Endodermal cell (in vitro differentiated cells): Measurements from ENCODE around the gene APOC1. TPM values are rescaled to one million over a fixed set of nuclear protein-coding genes. Genes with fewer than 3 reads are reported as not detected.

ENCODE experiments used
- DNase-seq: peaks from one replicate; pipeline ENCODE4 v3.0.0-alpha.2; 2017
- H3K27ac ChIP-seq: 2 replicates; pipeline ENCODE4 v1.5.1; 2013; ENCODE audit warnings: mild to moderate bottlenecking, low read depth, low read length, moderate library complexity
- H3K27me3 ChIP-seq: 2 replicates; pipeline ENCODE4 v1.6.1; 2013; ENCODE audit warnings: mild to moderate bottlenecking, low read length, moderate library complexity; ENCODE audit not compliant: insufficient read depth, control insufficient read depth, poor library complexity, severe bottlenecking
- H3K36me3 ChIP-seq: 2 replicates; pipeline ENCODE4 v1.7.0; 2013; ENCODE audit warnings: mild to moderate bottlenecking, low read length, moderate library complexity; ENCODE audit not compliant: control insufficient read depth, insufficient read depth
- H3K4me1 ChIP-seq: one replicate; pipeline ENCODE4 v1.7.0; 2013; ENCODE audit warnings: low read length; ENCODE audit not compliant: control insufficient read depth, insufficient read depth
- H3K4me3 ChIP-seq: 2 replicates; pipeline ENCODE4 v1.5.1; 2013; ENCODE audit warnings: mild to moderate bottlenecking, low read length, moderate library complexity
- H3K9ac ChIP-seq: 2 replicates; pipeline ENCODE4 v1.6.1; 2013; ENCODE audit warnings: mild to moderate bottlenecking, low read length, moderate library complexity; ENCODE audit not compliant: poor library complexity, severe bottlenecking; ENCODE audit errors: extremely low read depth
- H3K9me3 ChIP-seq: 2 replicates; pipeline ENCODE4 v1.6.1; 2013; ENCODE audit warnings: mild to moderate bottlenecking, low read length, moderate library complexity; ENCODE audit not compliant: control insufficient read depth
- H3K27ac Mint-ChIP-seq: 2 replicates; pipeline ENCODE4 v1.8.0; 2020; ENCODE audit warnings: mixed read lengths
- H3K27me3 Mint-ChIP-seq: 2 replicates; pipeline ENCODE4 v1.8.0; 2021; ENCODE audit warnings: mild to moderate bottlenecking, mixed read lengths; ENCODE audit not compliant: insufficient read depth
- H3K36me3 Mint-ChIP-seq: 2 replicates; pipeline ENCODE4 v1.8.0; 2020; ENCODE audit warnings: low read depth, mixed read lengths
- H3K4me1 Mint-ChIP-seq: 2 replicates; pipeline ENCODE4 v1.8.0; 2020; ENCODE audit warnings: mixed read lengths
- H3K4me3 Mint-ChIP-seq: 2 replicates; pipeline ENCODE4 v1.8.0; 2020; ENCODE audit warnings: mild to moderate bottlenecking, moderate library complexity, mixed read lengths
- H3K9me3 Mint-ChIP-seq: 2 replicates; pipeline ENCODE4 v1.8.0; 2020; ENCODE audit warnings: mild to moderate bottlenecking, mixed read lengths
- WGBS, 2 experiments: methylation state at CpG; one replicate each; pipeline versions ENCODE4 v1.1.5 to v1.1.7; 2013; ENCODE audit warnings: missing lambda C conversion rate in 2 of 2, mixed read lengths in 1 of 2; ENCODE audit not compliant: insufficient coverage in 1 of 2, insufficient read length in 1 of 2; 5-methylcytosine and 5-hydroxymethylcytosine counted together
- total RNA-seq, 2 donors: library from RNA; stranded (reverse); fragmentation: NEBNext Ultra II Directional in 1 of 2; extraction: Animal tissue kit (Norgen Biotek cat#: 25700) in 1 of 2; gene quantifications; 2 replicates in 1 of 2; 3 replicates in 1 of 2; pipeline ENCODE4 v1.2.1, GENCODE V29; 2021
- TF ChIP-seq, protein P1 (sequence below): fragments of 200-600 bp; sonication (generic); conservative IDR thresholded peaks from 2 replicates; pipeline ENCODE4 v1.5.0; 2021; ENCODE audit warnings: antibody characterized with exemption, mild to moderate bottlenecking

APOC1 gene
- total RNA-seq, 2 donors from 2014 or later, result 914 to 1,040 TPM

DNA sequence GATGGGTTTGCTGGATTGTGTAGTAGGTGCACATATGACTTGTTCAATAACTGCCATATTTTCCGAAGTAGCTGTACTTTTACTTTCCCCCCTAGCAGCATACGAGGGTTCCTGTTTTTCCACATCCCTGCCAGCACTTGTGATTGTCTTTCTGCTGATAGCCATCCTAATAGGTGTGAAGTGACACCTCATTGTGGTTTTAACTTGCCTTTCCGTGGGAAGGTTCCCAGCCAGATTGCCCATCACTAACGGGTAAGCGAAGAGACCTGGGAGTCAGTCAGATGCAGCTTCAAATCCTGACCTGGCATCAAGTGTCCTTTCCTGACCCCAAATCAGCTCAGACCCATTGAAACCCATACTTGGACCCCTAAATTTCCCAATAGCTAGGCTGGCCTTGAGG lies 45.3 kb downstream of the APOC1 start:
- Histone ChIP-seq H3K27ac (no peak overlapping the region), H3K4me3 (no peak overlapping the region), H3K9me3 (no peaks in the 10 kb centered on the region), H3K27me3 (no peaks in the 10 kb centered on the region), H3K36me3 (peaks cover 29% of the 10 kb centered on the region), H3K4me1 (peaks cover 7% of the 10 kb centered on the region), H3K9ac (no peak overlapping the region)
- Mint-ChIP-seq H3K9me3 (no peaks in the 10 kb centered on the region), H3K27ac (peak overlapping the region; percentile 23), H3K4me1 (peaks cover 23% of the 10 kb centered on the region), H3K36me3 (peaks cover 25% of the 10 kb centered on the region), H3K4me3 (no peak overlapping the region), H3K27me3 (no peaks in the 10 kb centered on the region)
- peak; percentile 64 for DNase-seq
- TF ChIP-seq, protein P1, sequence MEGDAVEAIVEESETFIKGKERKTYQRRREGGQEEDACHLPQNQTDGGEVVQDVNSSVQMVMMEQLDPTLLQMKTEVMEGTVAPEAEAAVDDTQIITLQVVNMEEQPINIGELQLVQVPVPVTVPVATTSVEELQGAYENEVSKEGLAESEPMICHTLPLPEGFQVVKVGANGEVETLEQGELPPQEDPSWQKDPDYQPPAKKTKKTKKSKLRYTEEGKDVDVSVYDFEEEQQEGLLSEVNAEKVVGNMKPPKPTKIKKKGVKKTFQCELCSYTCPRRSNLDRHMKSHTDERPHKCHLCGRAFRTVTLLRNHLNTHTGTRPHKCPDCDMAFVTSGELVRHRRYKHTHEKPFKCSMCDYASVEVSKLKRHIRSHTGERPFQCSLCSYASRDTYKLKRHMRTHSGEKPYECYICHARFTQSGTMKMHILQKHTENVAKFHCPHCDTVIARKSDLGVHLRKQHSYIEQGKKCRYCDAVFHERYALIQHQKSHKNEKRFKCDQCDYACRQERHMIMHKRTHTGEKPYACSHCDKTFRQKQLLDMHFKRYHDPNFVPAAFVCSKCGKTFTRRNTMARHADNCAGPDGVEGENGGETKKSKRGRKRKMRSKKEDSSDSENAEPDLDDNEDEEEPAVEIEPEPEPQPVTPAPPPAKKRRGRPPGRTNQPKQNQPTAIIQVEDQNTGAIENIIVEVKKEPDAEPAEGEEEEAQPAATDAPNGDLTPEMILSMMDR, result no peak
- WGBS, 2 experiments, result 64 to 82% methylated on average over 5 of the region's 5 CpGs

DNA sequence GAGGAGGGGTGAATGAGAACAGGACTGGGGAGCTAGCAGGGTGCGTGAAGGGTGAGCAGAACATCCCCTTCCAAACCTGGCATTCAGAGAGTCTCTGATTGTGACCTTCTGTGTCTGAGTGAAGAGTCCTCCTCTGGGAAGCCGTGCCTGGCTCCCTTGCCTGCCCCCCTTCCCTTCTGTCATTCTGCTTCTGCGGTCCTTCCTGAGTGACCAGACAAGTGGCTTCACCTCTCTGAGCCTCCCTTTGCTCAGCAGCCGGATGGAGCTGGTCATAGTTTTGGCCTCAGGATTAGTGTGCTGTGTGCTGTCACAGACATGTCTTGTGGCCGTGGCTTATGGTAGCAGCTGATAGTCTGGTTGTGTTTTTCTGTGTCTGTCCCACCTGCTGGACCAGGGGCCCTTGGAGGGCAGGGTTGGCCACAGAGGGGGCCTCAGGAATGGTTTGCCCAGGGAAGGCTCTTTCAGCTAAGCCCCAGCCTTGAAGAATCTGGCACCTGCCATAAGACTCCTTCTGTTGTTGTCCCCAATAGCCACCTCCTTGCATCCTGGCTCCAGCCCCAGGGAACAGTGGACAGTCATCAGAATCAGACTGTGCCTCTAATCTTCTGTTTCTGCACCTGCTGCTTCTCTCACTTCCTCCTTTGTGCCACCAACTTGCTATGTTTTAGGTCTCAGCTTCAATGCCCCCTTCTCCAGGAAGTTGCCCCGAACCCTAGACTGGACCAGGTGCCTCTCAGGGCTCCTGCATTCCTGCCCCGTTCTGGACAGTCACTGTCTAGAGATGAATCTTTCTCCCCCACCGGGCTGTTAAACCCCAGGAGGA lies 46.7 kb downstream of the APOC1 start:
- H3K9me3 ChIP-seq, result no peaks in the 10 kb centered on the region
- no peak for DNase-seq
- H3K4me1 ChIP-seq, result peaks cover 6% of the 10 kb centered on the region
- H3K27ac Mint-ChIP-seq, result peak overlapping the region; percentile 23
- H3K27ac ChIP-seq, result no peak overlapping the region
- TF ChIP-seq, protein P1, result no peak
- H3K4me3 ChIP-seq, result no peak overlapping the region
- H3K27me3 Mint-ChIP-seq, result no peaks in the 10 kb centered on the region
- no peak overlapping the region for H3K9ac ChIP-seq
- H3K4me3 Mint-ChIP-seq, result no peak overlapping the region
- H3K27me3 ChIP-seq, result no peaks in the 10 kb centered on the region
- peaks cover 34% of the 10 kb centered on the region for H3K36me3 ChIP-seq
- H3K9me3 Mint-ChIP-seq, result no peaks in the 10 kb centered on the region
- H3K36me3 Mint-ChIP-seq, result peaks cover 32% of the 10 kb centered on the region
- peaks cover 18% of the 10 kb centered on the region for H3K4me1 Mint-ChIP-seq
- WGBS, 2 experiments, result 88 to 90% methylated on average over 5 to 8 of the region's 8 CpGs

DNA sequence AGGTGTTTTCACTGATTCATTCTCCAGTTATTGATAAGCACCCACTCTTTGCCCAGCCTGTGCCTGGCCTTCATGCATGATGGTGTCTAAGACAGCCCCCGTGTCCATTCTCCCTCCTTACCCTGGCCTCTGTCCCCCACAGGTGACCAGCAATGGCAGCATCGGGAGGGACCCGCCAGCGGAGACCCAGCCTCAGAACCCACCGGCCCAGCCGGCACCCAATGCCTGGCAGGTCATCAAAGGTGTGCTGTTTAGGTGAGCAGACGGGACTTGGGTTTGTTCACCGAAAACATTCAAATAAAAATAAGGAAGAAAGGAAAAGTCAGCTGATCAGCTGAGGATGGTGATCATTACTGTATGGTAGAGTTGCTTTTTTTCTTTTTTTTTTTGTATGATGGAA lies 47.4 kb downstream of the APOC1 start:
- no peak overlapping the region for H3K4me3 Mint-ChIP-seq
- no peak overlapping the region for H3K27ac Mint-ChIP-seq
- H3K36me3 Mint-ChIP-seq, result peaks cover 39% of the 10 kb centered on the region
- H3K9ac ChIP-seq, result no peak overlapping the region
- H3K4me1 ChIP-seq, result peaks cover 3% of the 10 kb centered on the region
- no peaks in the 10 kb centered on the region for H3K9me3 ChIP-seq
- H3K9me3 Mint-ChIP-seq, result no peaks in the 10 kb centered on the region
- H3K4me3 ChIP-seq, result no peak overlapping the region
- H3K4me1 Mint-ChIP-seq, result peaks cover 11% of the 10 kb centered on the region
- 92 to 97% methylated on average over 5 to 8 of the region's 8 CpGs for WGBS, 2 experiments
- H3K27me3 ChIP-seq, result no peaks in the 10 kb centered on the region
- H3K27me3 Mint-ChIP-seq, result no peaks in the 10 kb centered on the region
- peaks cover 34% of the 10 kb centered on the region for H3K36me3 ChIP-seq
- TF ChIP-seq, protein P1, result no peak
- no peak overlapping the region for H3K27ac ChIP-seq
- DNase-seq, result no peak
